ENCODE measurements around the gene PRKCH. TPM values are rescaled to one million over a fixed set of nuclear protein-coding genes. Genes with fewer than 3 reads are reported as not detected.

PRKCH gene
- total RNA-seq, 1 experiment from 2014 or later, result 12.4 TPM

DNA sequence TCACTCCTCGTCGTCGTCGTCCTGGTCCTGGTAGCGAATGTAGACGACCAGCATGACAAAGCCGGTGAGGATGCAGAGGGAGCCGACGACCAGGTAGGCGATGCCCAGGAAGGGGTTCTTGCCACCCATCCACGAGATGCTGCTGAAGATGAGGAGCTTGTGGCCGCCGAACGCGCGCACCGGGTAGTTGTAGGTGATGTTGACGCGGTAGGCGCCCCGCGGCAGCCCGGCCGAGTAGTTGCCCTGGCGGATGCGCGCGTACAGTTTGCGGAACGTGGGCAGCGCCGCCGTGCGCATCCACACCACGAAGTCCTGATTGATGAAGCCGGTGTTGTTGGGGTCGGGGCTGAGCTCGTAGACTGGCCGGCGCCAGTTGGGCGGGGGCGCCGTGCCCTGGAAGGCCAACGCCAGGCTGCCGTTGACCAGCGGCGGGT is 41.3 kb upstream of the PRKCH start:
- POLR2A ChIA-PET, result no interaction called here
- no peak for DNase-seq (ENCODE audit: unreplicated experiment)
- intact Hi-C loops (cut with micrococcal nuclease), result no loop called here
- Mint-ChIP-seq H3K4me3 (ENCODE audit: unreplicated experiment) (peak overlapping the region; percentile 45), H3K36me3 (ENCODE audit: insufficient read depth, unreplicated experiment) (no peaks in the 10 kb centered on the region), H3K9me3 (ENCODE audit: unreplicated experiment) (no peaks in the 10 kb centered on the region), H3K4me1 (ENCODE audit: insufficient read depth, unreplicated experiment) (no peaks in the 10 kb centered on the region), H3K27me3 (ENCODE audit: insufficient read depth, unreplicated experiment) (no peaks in the 10 kb centered on the region), H3K27ac (ENCODE audit: low read depth, unreplicated experiment) (no peak overlapping the region)
- CTCF ChIA-PET, result interaction anchor here (1.6 kb wide), 2 partner anchors 10 to 18 kb away, joined by 4 to 9 read pairs; no protein-coding TSS in a partner anchor
- BruUV-seq (replicated peaks), result no TSS peak
- TF ChIP-seq, protein P1, sequence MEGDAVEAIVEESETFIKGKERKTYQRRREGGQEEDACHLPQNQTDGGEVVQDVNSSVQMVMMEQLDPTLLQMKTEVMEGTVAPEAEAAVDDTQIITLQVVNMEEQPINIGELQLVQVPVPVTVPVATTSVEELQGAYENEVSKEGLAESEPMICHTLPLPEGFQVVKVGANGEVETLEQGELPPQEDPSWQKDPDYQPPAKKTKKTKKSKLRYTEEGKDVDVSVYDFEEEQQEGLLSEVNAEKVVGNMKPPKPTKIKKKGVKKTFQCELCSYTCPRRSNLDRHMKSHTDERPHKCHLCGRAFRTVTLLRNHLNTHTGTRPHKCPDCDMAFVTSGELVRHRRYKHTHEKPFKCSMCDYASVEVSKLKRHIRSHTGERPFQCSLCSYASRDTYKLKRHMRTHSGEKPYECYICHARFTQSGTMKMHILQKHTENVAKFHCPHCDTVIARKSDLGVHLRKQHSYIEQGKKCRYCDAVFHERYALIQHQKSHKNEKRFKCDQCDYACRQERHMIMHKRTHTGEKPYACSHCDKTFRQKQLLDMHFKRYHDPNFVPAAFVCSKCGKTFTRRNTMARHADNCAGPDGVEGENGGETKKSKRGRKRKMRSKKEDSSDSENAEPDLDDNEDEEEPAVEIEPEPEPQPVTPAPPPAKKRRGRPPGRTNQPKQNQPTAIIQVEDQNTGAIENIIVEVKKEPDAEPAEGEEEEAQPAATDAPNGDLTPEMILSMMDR (IDR thresholded peaks at IDR 0.05; ENCODE audit: unreplicated experiment), result no peak

- H3K4me3 Mint-ChIP-seq (ENCODE audit: unreplicated experiment), result peak overlapping the region; percentile 45
- H3K9me3 Mint-ChIP-seq (ENCODE audit: unreplicated experiment), result no peaks in the 10 kb centered on the region
- no peak for DNase-seq (ENCODE audit: unreplicated experiment)
- BruUV-seq (replicated peaks), result no TSS peak
- no peaks in the 10 kb centered on the region for H3K27me3 Mint-ChIP-seq (ENCODE audit: insufficient read depth, unreplicated experiment)
- TF ChIP-seq, protein P1 (IDR thresholded peaks at IDR 0.05; ENCODE audit: unreplicated experiment), result no peak
- intact Hi-C loops (cut with micrococcal nuclease), result no loop called here
- POLR2A ChIA-PET, result no interaction called here
- CTCF ChIA-PET, result interaction anchor here (0.5 to 1.6 kb wide), 4 partner anchors 10 to 604 kb away, joined by 3 to 9 read pairs (median 4); no protein-coding TSS in a partner anchor
- no peak overlapping the region for H3K27ac Mint-ChIP-seq (ENCODE audit: low read depth, unreplicated experiment)
- no peaks in the 10 kb centered on the region for H3K36me3 Mint-ChIP-seq (ENCODE audit: insufficient read depth, unreplicated experiment)
- no peaks in the 10 kb centered on the region for H3K4me1 Mint-ChIP-seq (ENCODE audit: insufficient read depth, unreplicated experiment)
Observed at GRCh38 chr14:61280526-61281185, 40.7 kb upstream of the PRKCH start.

DNA sequence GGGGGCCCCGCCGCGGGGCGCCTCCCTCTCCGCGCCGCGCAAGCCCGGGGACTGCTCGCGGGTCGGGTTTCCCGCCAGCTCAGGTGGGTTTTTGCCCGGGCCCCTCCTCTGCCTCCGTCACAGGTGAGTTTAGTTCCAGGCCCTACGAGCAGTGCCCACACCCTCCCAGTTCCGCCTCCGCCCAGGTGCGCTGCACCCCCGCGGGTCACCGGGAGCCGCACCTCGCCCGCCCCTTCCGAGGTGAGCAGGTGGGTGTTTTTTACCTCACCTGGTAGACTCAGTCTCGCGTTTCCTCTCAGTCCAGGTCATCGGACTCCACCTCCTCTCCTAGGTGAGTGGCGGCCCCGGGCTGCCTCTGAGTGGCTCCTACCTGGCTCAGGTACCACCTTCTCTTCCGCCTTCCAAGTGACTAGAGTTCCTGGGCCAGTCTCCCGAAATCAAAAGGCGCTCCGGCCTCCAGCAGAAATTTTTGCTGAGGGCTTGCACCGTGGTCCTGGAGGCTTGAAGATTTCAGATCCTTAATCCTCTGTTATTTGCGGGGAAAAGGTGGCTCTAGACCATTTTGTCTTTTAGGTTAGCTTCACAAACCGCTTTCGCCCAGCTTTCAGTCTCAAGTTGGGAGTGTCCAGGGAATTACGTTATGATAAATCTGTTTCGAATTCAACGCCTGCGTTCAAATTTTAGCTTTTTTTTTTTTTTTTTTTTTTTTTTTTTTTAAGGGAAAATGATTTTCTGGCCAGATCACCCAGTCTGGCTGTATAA is 40.0 kb upstream of the PRKCH start, which contains the start of gene TMEM30B:
TSS of gene TMEM30B (minus strand) at position 153 of the 762 bp plus-strand sequence. CDS start 191 bp downstream, outside the sequence.
- no peaks in the 10 kb centered on the region for H3K4me1 Mint-ChIP-seq (ENCODE audit: insufficient read depth, unreplicated experiment)
- intact Hi-C loops (cut with micrococcal nuclease), result no loop called here
- no peaks in the 10 kb centered on the region for H3K36me3 Mint-ChIP-seq (ENCODE audit: insufficient read depth, unreplicated experiment)
- no TSS peak for BruUV-seq (replicated peaks)
- H3K9me3 Mint-ChIP-seq (ENCODE audit: unreplicated experiment), result no peaks in the 10 kb centered on the region
- no peaks in the 10 kb centered on the region for H3K27me3 Mint-ChIP-seq (ENCODE audit: insufficient read depth, unreplicated experiment)
- ChIA-PET CTCF (interaction anchor here (0.5 to 1.6 kb wide), 6 partner anchors 17 to 1031 kb away, joined by 3 to 11 read pairs (median 4); no protein-coding TSS in a partner anchor), POLR2A (interaction anchor here (1.6 kb wide), 1 partner anchor 12 kb away, joined by 5 read pairs; no protein-coding TSS in a partner anchor)
- no peak for DNase-seq (ENCODE audit: unreplicated experiment)
- no peak within 1 kb of the TSS for H3K27ac Mint-ChIP-seq (ENCODE audit: low read depth, unreplicated experiment)
- TF ChIP-seq, protein P1 (IDR thresholded peaks at IDR 0.05; ENCODE audit: unreplicated experiment), result no peak
- H3K4me3 Mint-ChIP-seq (ENCODE audit: unreplicated experiment), result peak within 1 kb of the TSS; percentile 45

- Mint-ChIP-seq H3K4me1 (ENCODE audit: insufficient read depth, unreplicated experiment) (peaks cover under 1% of the 10 kb centered on the region), H3K27ac (ENCODE audit: low read depth, unreplicated experiment) (no peak overlapping the region), H3K9me3 (ENCODE audit: unreplicated experiment) (no peaks in the 10 kb centered on the region), H3K36me3 (ENCODE audit: insufficient read depth, unreplicated experiment) (no peaks in the 10 kb centered on the region), H3K4me3 (ENCODE audit: unreplicated experiment) (no peak overlapping the region), H3K27me3 (ENCODE audit: insufficient read depth, unreplicated experiment) (no peaks in the 10 kb centered on the region)
- ChIA-PET POLR2A (interaction anchor here (1.6 kb wide), 1 partner anchor 11 kb away, joined by 5 read pairs; no protein-coding TSS in a partner anchor), CTCF (interaction anchor here (0.6 to 1.7 kb wide), 4 partner anchors 13 to 1032 kb away, joined by 3 to 11 read pairs (median 4); no protein-coding TSS in a partner anchor)
- DNase-seq (ENCODE audit: unreplicated experiment), result no peak
- intact Hi-C loops (cut with micrococcal nuclease), result no loop called here
- BruUV-seq (replicated peaks), result no TSS peak
- TF ChIP-seq, protein P1 (IDR thresholded peaks at IDR 0.05; ENCODE audit: unreplicated experiment), result no peak
Observed at GRCh38 chr14:61281948-61282275, 39.5 kb upstream of the PRKCH start.

Measured in MCF 10A (cell line).